Gastroesophageal sphincter (tissue), 4 donors: ENCODE data around the gene ZNF362. TPM values are rescaled to one million over a fixed set of nuclear protein-coding genes. Genes with fewer than 3 reads are reported as not detected.

Experiments
- ATAC-seq: fragments of 150-250 bp; one replicate; pipeline ENCODE4 v1.9.1; 2016; ENCODE audit warnings: mild to moderate bottlenecking, moderate library complexity
- H3K27ac ChIP-seq, 4 donors: fragments of 200-600 bp; sonication (generic) in 3 of 4; 1 replicate in 3 of 4; 2 replicates in 1 of 4; pipeline ENCODE4 v1.5.1; 2016 to 2019
- H3K27me3 ChIP-seq: fragments of 200-600 bp; sonication (generic); one replicate; pipeline ENCODE4 v1.5.1; 2019
- H3K36me3 ChIP-seq, 2 donors: fragments of 200-600 bp; sonication (generic); one replicate each; pipeline ENCODE4 v1.5.1; 2019; ENCODE audit warnings: control low read depth in 1 of 2
- H3K4me1 ChIP-seq, 3 donors: fragments of 200-600 bp; sonication (generic); 1 replicate in 2 of 3; 2 replicates in 1 of 3; pipeline ENCODE4 v1.5.1; 2016 to 2019; ENCODE audit warnings: control low read depth in 2 of 3
- H3K4me3 ChIP-seq, 2 donors: fragments of 200-600 bp; sonication (generic); one replicate each; pipeline ENCODE4 v1.5.1; 2019; ENCODE audit warnings: mild to moderate bottlenecking in 1 of 2, moderate library complexity in 1 of 2
- H3K9me3 ChIP-seq, 3 donors: fragments of 200-600 bp; sonication (generic); one replicate each; pipeline ENCODE4 v1.5.1; 2017 to 2019; ENCODE audit warnings: control low read depth in 2 of 3
- EP300 ChIP-seq: sonication (generic); formaldehyde crosslinking; IDR thresholded peaks from one replicate; pipeline ENCODE4 v1.6.1; 2017; ENCODE audit warnings: antibody characterized with exemption, mild to moderate bottlenecking
- POLR2A ChIP-seq, 2 donors: fragments of 450-650 bp; IDR thresholded peaks; one replicate each; pipeline ENCODE4 v1.6.1; 2017; ENCODE audit warnings: antibody characterized with exemption in 2 of 2, mild to moderate bottlenecking in 2 of 2, moderate library complexity in 1 of 2
- POLR2AphosphoS5 ChIP-seq: sonication (generic); formaldehyde crosslinking; IDR thresholded peaks from one replicate; pipeline ENCODE4 v1.6.1; 2017; ENCODE audit warnings: antibody characterized with exemption
- WGBS, 2 donors: methylation state at CpG; one replicate each; pipeline ENCODE4 v1.1.5; 2018; ENCODE audit warnings: low coverage in 1 of 2; 5-methylcytosine and 5-hydroxymethylcytosine counted together
- total RNA-seq, 4 donors: library from RNA; depleted of rRNA; stranded (reverse); fragments of >200 nt; gene quantifications; one replicate each; pipeline ENCODE4 v1.1.0, GENCODE V29; 2016
- TF ChIP-seq, protein P1 (sequence below), 4 experiments: fragments of 200-600 bp in 2 of 4; fragments of 450-650 bp in 2 of 4; sonication (generic) in 1 of 4; IDR thresholded peaks; one replicate each; pipeline ENCODE4 v1.5.1; 2017 to 2019; ENCODE audit warnings: antibody characterized with exemption in 4 of 4, mild to moderate bottlenecking in 2 of 4, moderate library complexity in 2 of 4

The ZNF362 gene
- total RNA-seq, 4 donors from 2014 or later: 14.6 to 29.2 (median 24.1) TPM

DNA sequence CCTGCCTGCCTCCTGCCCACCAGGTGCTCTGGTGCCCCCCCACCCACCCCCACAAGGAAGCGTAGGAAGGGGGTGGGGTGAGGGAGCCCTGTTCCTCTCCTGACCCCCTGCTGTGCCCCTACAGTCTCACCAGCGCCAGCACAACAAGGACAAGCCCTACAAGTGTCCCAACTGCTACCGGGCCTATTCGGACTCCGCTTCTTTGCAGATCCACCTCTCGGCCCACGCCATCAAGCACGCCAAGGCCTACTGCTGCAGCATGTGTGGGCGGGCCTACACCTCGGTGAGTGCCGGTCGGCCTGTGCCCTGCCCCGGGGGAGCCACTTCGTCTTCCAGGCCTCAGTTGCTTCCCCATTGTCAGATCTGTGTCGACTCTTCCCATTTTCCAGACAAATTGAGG is 38.7 kb downstream of the ZNF362 start:
- peaks cover 0 to 48% (median 10%) of the 10 kb centered on the region in 3 donors for H3K4me1 ChIP-seq
- peak overlapping the region in 3 of 4 donors; percentile 46 to 73 (median 67) for H3K27ac ChIP-seq
- no peaks in the 10 kb centered on the region for H3K9me3 ChIP-seq
- no peak for ATAC-seq
- no CpG with 5 or more reads among the region's 15 CpGs for WGBS, 2 donors
- H3K27me3 ChIP-seq: no peaks in the 10 kb centered on the region
- H3K36me3 ChIP-seq: peaks cover 0 to 64% of the 10 kb centered on the region in 2 donors
- H3K4me3 ChIP-seq: no peak overlapping the region
- TF ChIP-seq, protein P1, sequence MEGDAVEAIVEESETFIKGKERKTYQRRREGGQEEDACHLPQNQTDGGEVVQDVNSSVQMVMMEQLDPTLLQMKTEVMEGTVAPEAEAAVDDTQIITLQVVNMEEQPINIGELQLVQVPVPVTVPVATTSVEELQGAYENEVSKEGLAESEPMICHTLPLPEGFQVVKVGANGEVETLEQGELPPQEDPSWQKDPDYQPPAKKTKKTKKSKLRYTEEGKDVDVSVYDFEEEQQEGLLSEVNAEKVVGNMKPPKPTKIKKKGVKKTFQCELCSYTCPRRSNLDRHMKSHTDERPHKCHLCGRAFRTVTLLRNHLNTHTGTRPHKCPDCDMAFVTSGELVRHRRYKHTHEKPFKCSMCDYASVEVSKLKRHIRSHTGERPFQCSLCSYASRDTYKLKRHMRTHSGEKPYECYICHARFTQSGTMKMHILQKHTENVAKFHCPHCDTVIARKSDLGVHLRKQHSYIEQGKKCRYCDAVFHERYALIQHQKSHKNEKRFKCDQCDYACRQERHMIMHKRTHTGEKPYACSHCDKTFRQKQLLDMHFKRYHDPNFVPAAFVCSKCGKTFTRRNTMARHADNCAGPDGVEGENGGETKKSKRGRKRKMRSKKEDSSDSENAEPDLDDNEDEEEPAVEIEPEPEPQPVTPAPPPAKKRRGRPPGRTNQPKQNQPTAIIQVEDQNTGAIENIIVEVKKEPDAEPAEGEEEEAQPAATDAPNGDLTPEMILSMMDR (IDR thresholded peaks at IDR 0.05): no peak
- TF ChIP-seq POLR2A (IDR thresholded peaks at IDR 0.05): no peak
- no peak for TF ChIP-seq POLR2AphosphoS5
- TF ChIP-seq EP300: no peak

- WGBS, 2 donors: 37 to 70% methylated on average over 3 to 8 of the region's 12 CpGs
- Histone ChIP-seq H3K27ac (peak overlapping the region in 3 of 4 donors; percentile 46 to 73 (median 67)), H3K27me3 (no peaks in the 10 kb centered on the region), H3K9me3 (no peaks in the 10 kb centered on the region), H3K4me1 (peaks cover 0 to 53% (median 11%) of the 10 kb centered on the region in 3 donors), H3K36me3 (peaks cover 0 to 63% of the 10 kb centered on the region in 2 donors), H3K4me3 (no peak overlapping the region)
- peak; percentile 80 for ATAC-seq
- TF ChIP-seq, protein P1 (IDR thresholded peaks at IDR 0.05): peak; percentile 98 to 99 (median 99)
- TF ChIP-seq POLR2A (IDR thresholded peaks at IDR 0.05) (no peak), POLR2AphosphoS5 (peak; percentile 73)
Observed at GRCh38 chr1:33295450-33296081, 39.3 kb downstream of the ZNF362 start.

GRCh38 chr1:33296082-33296458 is 39.8 kb downstream of the ZNF362 start:
- 40% methylated on average over 2 to 3 of the region's 9 CpGs for WGBS, 2 donors
- no peaks in the 10 kb centered on the region for H3K27me3 ChIP-seq
- H3K27ac ChIP-seq: peak overlapping the region in 3 of 4 donors; percentile 46 to 73 (median 67)
- peak; percentile 35 for ATAC-seq
- TF ChIP-seq POLR2A (IDR thresholded peaks at IDR 0.05) (no peak), POLR2AphosphoS5 (peak; percentile 36), EP300 (no peak)
- TF ChIP-seq, protein P1 (IDR thresholded peaks at IDR 0.05): no peak
- H3K4me3 ChIP-seq: no peak overlapping the region
- H3K4me1 ChIP-seq: peaks cover 0 to 58% (median 16%) of the 10 kb centered on the region in 3 donors
- H3K36me3 ChIP-seq: peaks cover 0 to 63% of the 10 kb centered on the region in 2 donors
- H3K9me3 ChIP-seq: no peaks in the 10 kb centered on the region

- WGBS, 2 donors: 90 to 93% methylated on average over 2 to 4 of the region's 4 CpGs
- Histone ChIP-seq H3K9me3 (no peaks in the 10 kb centered on the region), H3K27me3 (no peaks in the 10 kb centered on the region), H3K27ac (peak overlapping the region in 1 of 4 donors; percentile 67), H3K4me3 (no peak overlapping the region), H3K36me3 (peaks cover 0 to 68% of the 10 kb centered on the region in 2 donors), H3K4me1 (peaks cover 0 to 66% (median 18%) of the 10 kb centered on the region in 3 donors)
- TF ChIP-seq POLR2AphosphoS5: no peak
- TF ChIP-seq POLR2A (IDR thresholded peaks at IDR 0.05): no peak
- TF ChIP-seq, protein P1 (IDR thresholded peaks at IDR 0.05): no peak
- TF ChIP-seq EP300: no peak
- ATAC-seq: no peak
Observed at GRCh38 chr1:33296824-33297223, 40.5 kb downstream of the ZNF362 start.
